HCT116 (cell line): ENCODE results near the gene LRBA. TPM values are rescaled to one million over a fixed set of nuclear protein-coding genes. Genes with fewer than 3 reads are reported as not detected.

Experiments
- ATAC-seq: fragments of 200-7000 bp; cut with Tn5 transposase; 2 replicates; pipeline ENCODE4 v1.9.1; 2020; ENCODE audit warnings: mild to moderate bottlenecking, moderate library complexity
- BruUV-seq: library from RNA; stranded (reverse); fragments of 400-500 nt; replicated peaks from 2 replicates; lab custom pipeline; 2021; lab: Mats Ljungman, UMichigan
- CTCF ChIA-PET: fragments of 300-600 bp; sonication (Branson Sonifier 250); formaldehyde crosslinking; loops from one replicate; lab custom pipeline; 2021; ENCODE audit warnings: antibody characterized with exemption; lab: Charles Lee
- POLR2A ChIA-PET: fragments of 300-600, 350-600 bp; sonication (Branson Sonifier 250); formaldehyde crosslinking; loops from one replicate; lab custom pipeline; 2021; ENCODE audit warnings: antibody characterized with exemption; lab: Charles Lee
- RAD21 ChIA-PET, 2 experiments: fragments of 300-600 bp; sonication (Branson Sonifier 250); formaldehyde crosslinking; loops; one replicate each; lab custom pipeline; 2023; ENCODE audit warnings: low total read pairs in 2 of 2; ENCODE audit not compliant: uncharacterized antibody in 2 of 2, unreplicated experiment in 2 of 2, low non-redundant PET in 1 of 2; lab: Charles Lee
- DNase-seq: peaks from one replicate; pipeline ENCODE4 v3.0.0-alpha.2; 2010; ENCODE audit warnings: low read depth, low spot score
- H2AFZ ChIP-seq: fragments of 200-600 bp; shearing (Covaris generic), sonication (generic); 2 replicates; pipeline ENCODE4 v1.6.1; 2017; ENCODE audit warnings: low read depth, mixed run types, mixed read lengths, antibody characterized with exemption, low read length; ENCODE audit not compliant: poor library complexity, severe bottlenecking
- H3K27ac ChIP-seq: 2 replicates; pipeline ENCODE4 v1.5.1; 2012; ENCODE audit warnings: low read depth, low read length
- H3K27me3 ChIP-seq: fragments of 200-600 bp; sonication (generic); 2 replicates; pipeline ENCODE4 v1.6.1; 2016; ENCODE audit warnings: mixed run types, low read length, mixed read lengths; ENCODE audit not compliant: insufficient read depth
- H3K36me3 ChIP-seq, 2 experiments: fragments of 200-500 bp in 1 of 2; fragments of 200-600 bp in 1 of 2; sonication (Bioruptor generic) in 1 of 2; sonication (generic) in 1 of 2; 2 replicates each; pipeline versions ENCODE4 v1.5.1 to v1.6.1; 2014 to 2016; ENCODE audit warnings: low read length in 2 of 2, inconsistent platforms in 1 of 2, mixed read lengths in 1 of 2, mixed run types in 1 of 2; ENCODE audit not compliant: insufficient read depth in 2 of 2, control insufficient read depth in 1 of 2
- H3K4me1 ChIP-seq, 2 experiments: fragments of 200-600 bp in 1 of 2; sonication (generic) in 1 of 2; 2 replicates each; pipeline versions ENCODE4 v1.5.1 to v1.6.1; 2012 to 2017; ENCODE audit warnings: low read length in 2 of 2, inconsistent platforms in 1 of 2, mild to moderate bottlenecking in 1 of 2, mixed read lengths in 1 of 2, mixed run types in 1 of 2, moderate library complexity in 1 of 2; ENCODE audit not compliant: insufficient read depth in 2 of 2, control insufficient read depth in 1 of 2
- H3K4me2 ChIP-seq: fragments of 200-600 bp; sonication (generic); 2 replicates; pipeline ENCODE4 v1.6.1; 2017; ENCODE audit warnings: mixed run types, low read length, mixed read lengths
- H3K4me3 ChIP-seq, 2 experiments: fragments of 200-600 bp in 1 of 2; sonication (generic) in 1 of 2; replicated peaks in 1 of 2; 2 replicates each; pipeline ENCODE4 v1.5.1; 2011 to 2016; ENCODE audit warnings: low read length in 2 of 2, control low read depth in 1 of 2, low read depth in 1 of 2, mild to moderate bottlenecking in 1 of 2, mixed read lengths in 1 of 2, mixed run types in 1 of 2
- H3K79me2 ChIP-seq: fragments of 200-600 bp; sonication (generic); 2 replicates; pipeline ENCODE4 v1.6.1; 2017; ENCODE audit warnings: mild to moderate bottlenecking, mixed run types, low read length, moderate library complexity, mixed read lengths; ENCODE audit not compliant: insufficient read depth
- H3K9ac ChIP-seq: fragments of 200-600 bp; sonication (generic); 2 replicates; pipeline ENCODE4 v1.6.1; 2016; ENCODE audit warnings: low read length, mixed read lengths
- H3K9me2 ChIP-seq: fragments of 200-600 bp; sonication (generic), shearing (Covaris generic); 2 replicates; pipeline ENCODE4 v1.6.1; 2017; ENCODE audit warnings: mixed run types, mild to moderate bottlenecking, moderate library complexity; ENCODE audit not compliant: insufficient read depth
- H3K9me3 ChIP-seq, 2 experiments: fragments of 200-500 bp in 1 of 2; fragments of 200-600 bp in 1 of 2; sonication (Bioruptor generic) in 1 of 2; sonication (generic) in 1 of 2; 2 replicates each; pipeline ENCODE4 v1.6.1; 2014 to 2017; ENCODE audit warnings: low read length in 2 of 2, mixed read lengths in 2 of 2, inconsistent platforms in 1 of 2, low read depth in 1 of 2, mild to moderate bottlenecking in 1 of 2, mixed run types in 1 of 2, moderate library complexity in 1 of 2; ENCODE audit not compliant: control insufficient read depth in 1 of 2, insufficient read depth in 1 of 2
- H4K20me1 ChIP-seq: fragments of 200-600 bp; sonication (generic), shearing (Covaris generic); 2 replicates; pipeline ENCODE4 v1.6.1; 2017; ENCODE audit warnings: mixed run types, mild to moderate bottlenecking, moderate library complexity; ENCODE audit not compliant: insufficient read depth
- CBX3 ChIP-seq: IDR thresholded peaks from 2 replicates; pipeline ENCODE4 v1.6.1; 2012; ENCODE audit warnings: low read depth
- EGR1 ChIP-seq: IDR thresholded peaks from 2 replicates; pipeline ENCODE4 v1.6.1; 2012; ENCODE audit warnings: low read depth
- ELF1 ChIP-seq: IDR thresholded peaks from 2 replicates; pipeline ENCODE4 v1.6.1; 2012; ENCODE audit warnings: low read depth, borderline replicate concordance
- EZH2 ChIP-seq: fragments of 200-600 bp; sonication (generic); IDR thresholded peaks from 2 replicates; pipeline ENCODE4 v1.6.1; 2017; ENCODE audit warnings: antibody characterized with exemption, mixed run types
- FOSL1 ChIP-seq: IDR thresholded peaks from 2 replicates; pipeline ENCODE4 v1.6.1; 2012; ENCODE audit warnings: low read depth
- POLR2A ChIP-seq: IDR thresholded peaks from 2 replicates; pipeline ENCODE4 v1.7.0; 2011; ENCODE audit warnings: borderline replicate concordance; ENCODE audit not compliant: insufficient read depth, insufficient read length; ENCODE audit errors: extremely low read depth
- RAD21 ChIP-seq: IDR thresholded peaks from 2 replicates; pipeline ENCODE4 v1.6.1; 2012; ENCODE audit warnings: low read depth, mild to moderate bottlenecking
- SIN3A ChIP-seq: IDR thresholded peaks from 2 replicates; pipeline ENCODE4 v1.6.1; 2012; ENCODE audit warnings: low read depth
- SRF ChIP-seq: IDR thresholded peaks from 2 replicates; pipeline ENCODE4 v1.6.1; 2012; ENCODE audit warnings: low read depth
- TCF7L2 ChIP-seq: IDR thresholded peaks from 2 replicates; pipeline ENCODE4 v1.7.0; 2011; ENCODE audit warnings: borderline replicate concordance, inconsistent platforms; ENCODE audit not compliant: insufficient read depth, insufficient read length; ENCODE audit errors: extremely low read depth
- ZFX ChIP-seq: fragments of 450-650 bp; IDR thresholded peaks from 2 replicates; pipeline ENCODE4 v1.6.1; 2017
- ZNF274 ChIP-seq: fragments of 200-500 bp; sonication (Bioruptor generic); IDR thresholded peaks from 2 replicates; pipeline ENCODE4 v1.6.1; 2014; ENCODE audit warnings: mild to moderate bottlenecking, low read depth, low read length, inconsistent platforms
- intact Hi-C: fragments of 100-400 bp; cut with micrococcal nuclease; formaldehyde crosslinking; loops from 2 replicates; pipeline ENCODE4 v1.10.0; 2022
- total RNA-seq: library from RNA; stranded (reverse); gene quantifications from one replicate; pipeline ENCODE4 v1.2.1, GENCODE V29; 2021; ENCODE audit not compliant: unreplicated experiment
- TF ChIP-seq, protein P1 (sequence below), 3 experiments: fragments of 200-600 bp in 1 of 3; sonication (generic) in 1 of 3; IDR thresholded peaks in 2 of 3; conservative IDR thresholded peaks in 1 of 3; 2 replicates each; pipeline ENCODE4 v1.5.1; 2012 to 2017; ENCODE audit warnings: low read depth in 2 of 3, low read length in 2 of 3, antibody characterized with exemption in 1 of 3, borderline replicate concordance in 1 of 3, control low read depth in 1 of 3, mild to moderate bottlenecking in 1 of 3, mixed read lengths in 1 of 3, mixed run types in 1 of 3, moderate library complexity in 1 of 3; ENCODE audit not compliant: insufficient read depth in 1 of 3
- TF ChIP-seq, protein P2 (sequence below): IDR thresholded peaks from 2 replicates; pipeline ENCODE4 v1.6.1; 2012
- TF ChIP-seq, protein P3 (sequence below): IDR thresholded peaks from 2 replicates; pipeline ENCODE4 v1.6.1; 2012; ENCODE audit warnings: low read depth

LRBA gene
- total RNA-seq, 1 experiment from 2014 or later, result 79.8 TPM

DNA sequence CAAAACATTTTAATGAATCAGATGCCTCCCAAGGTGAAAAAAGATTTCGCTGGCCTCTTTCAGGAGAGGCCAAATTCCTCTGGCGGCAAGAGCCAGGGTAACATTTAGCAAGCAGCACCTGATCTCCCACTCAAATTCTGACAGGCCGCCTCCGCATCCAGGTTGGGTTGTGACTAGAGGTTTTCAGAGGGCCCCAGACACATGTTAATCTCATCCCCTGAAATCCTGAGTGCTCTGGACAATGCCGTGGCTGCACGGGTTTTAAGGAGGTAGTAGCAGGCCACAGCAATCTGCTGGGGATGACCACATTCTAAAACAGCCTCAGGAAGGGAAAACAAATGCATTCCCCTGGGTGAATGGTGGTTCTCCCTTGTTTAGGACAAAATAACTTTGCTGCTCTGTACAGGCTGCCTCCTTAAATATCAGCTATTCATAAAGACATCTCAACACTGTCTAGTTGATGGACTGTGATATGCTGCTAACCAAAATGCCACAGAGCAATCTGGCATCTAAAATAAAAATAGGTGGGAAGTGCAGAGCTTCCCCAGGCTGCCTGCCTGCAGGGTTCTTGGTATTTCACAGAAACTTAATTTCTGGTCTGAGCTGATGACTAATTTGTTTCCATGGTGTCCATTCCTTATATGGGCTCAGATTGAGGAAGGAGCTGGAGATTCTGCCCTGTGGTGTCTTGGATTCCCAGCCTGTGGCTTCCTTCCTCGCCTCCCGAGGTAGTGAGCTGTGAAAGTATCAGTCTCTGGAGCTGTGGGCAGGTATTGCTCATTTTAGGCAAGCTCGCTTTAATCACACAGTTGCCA, 734.8 kb downstream of the LRBA start:
- Histone ChIP-seq H3K4me1 (peaks cover 2 to 12% of the 10 kb centered on the region in 2 experiments; a peak in 2 of 4 replicates), H3K4me2 (0 out of 2 replicates have a peak overlapping the region, but pooled peaks have one; percentile 3), H3K9me3 (no peaks in the 10 kb centered on the region), H3K36me3 (no peaks in the 10 kb centered on the region), H3K4me3 (no peak overlapping the region), H3K27ac (no peak overlapping the region), H3K27me3 (no peaks in the 10 kb centered on the region), H3K9ac (no peak overlapping the region), H3K9me2 (no peaks in the 10 kb centered on the region), H4K20me1 (no peaks in the 10 kb centered on the region), H3K79me2 (no peaks in the 10 kb centered on the region), H2AFZ (no peak overlapping the region)
- no TSS peak for BruUV-seq
- CTCF ChIA-PET, result interaction anchor here (1.0 kb wide), 1 partner anchor 37 kb away, joined by 3 read pairs; no protein-coding TSS in a partner anchor
- TF ChIP-seq, protein P1, sequence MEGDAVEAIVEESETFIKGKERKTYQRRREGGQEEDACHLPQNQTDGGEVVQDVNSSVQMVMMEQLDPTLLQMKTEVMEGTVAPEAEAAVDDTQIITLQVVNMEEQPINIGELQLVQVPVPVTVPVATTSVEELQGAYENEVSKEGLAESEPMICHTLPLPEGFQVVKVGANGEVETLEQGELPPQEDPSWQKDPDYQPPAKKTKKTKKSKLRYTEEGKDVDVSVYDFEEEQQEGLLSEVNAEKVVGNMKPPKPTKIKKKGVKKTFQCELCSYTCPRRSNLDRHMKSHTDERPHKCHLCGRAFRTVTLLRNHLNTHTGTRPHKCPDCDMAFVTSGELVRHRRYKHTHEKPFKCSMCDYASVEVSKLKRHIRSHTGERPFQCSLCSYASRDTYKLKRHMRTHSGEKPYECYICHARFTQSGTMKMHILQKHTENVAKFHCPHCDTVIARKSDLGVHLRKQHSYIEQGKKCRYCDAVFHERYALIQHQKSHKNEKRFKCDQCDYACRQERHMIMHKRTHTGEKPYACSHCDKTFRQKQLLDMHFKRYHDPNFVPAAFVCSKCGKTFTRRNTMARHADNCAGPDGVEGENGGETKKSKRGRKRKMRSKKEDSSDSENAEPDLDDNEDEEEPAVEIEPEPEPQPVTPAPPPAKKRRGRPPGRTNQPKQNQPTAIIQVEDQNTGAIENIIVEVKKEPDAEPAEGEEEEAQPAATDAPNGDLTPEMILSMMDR (IDR thresholded peaks at IDR 0.05 in 2 of 3, conservative IDR thresholded peaks at IDR 0.05 in 1 of 3; ENCODE audit: borderline replicate concordance in 1 of 3, insufficient read depth in 1 of 3, low read depth in 2 of 3, low read length in 2 of 3), result no peak
- TF ChIP-seq ELF1, result no peak
- TF ChIP-seq SIN3A, result no peak
- no peak for TF ChIP-seq ZFX
- TF ChIP-seq TCF7L2, result no peak
- TF ChIP-seq FOSL1, result no peak
- TF ChIP-seq POLR2A, result no peak
- TF ChIP-seq SRF, result peak; percentile 92
- intact Hi-C loops, result no loop called here
- DNase-seq, result no peak
- POLR2A ChIA-PET, result no interaction called here
- ATAC-seq, result no peak
- RAD21 ChIA-PET, result no interaction called here

DNA sequence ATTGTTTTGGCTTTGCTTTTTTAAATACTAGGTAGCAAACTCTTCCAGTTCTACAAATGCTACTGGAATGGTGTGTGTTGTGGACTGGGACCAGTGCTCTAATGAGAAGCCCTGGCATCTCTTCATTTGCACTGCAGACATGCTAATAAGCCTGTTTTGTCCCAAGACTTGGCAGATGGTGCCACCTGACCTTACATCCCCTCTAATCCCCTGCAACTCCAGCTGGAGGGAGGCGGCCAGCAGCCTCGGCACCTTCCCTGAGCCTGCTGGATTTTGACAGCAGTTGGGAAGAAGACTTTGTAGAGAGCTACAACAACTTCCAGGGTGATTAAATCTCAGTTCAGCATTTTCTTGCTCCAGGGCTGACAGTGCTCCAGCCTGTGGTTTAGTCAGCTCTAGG, 736.9 kb downstream of the LRBA start:
- Histone ChIP-seq H3K79me2 (no peaks in the 10 kb centered on the region), H3K4me3 (no peak overlapping the region), H3K4me1 (peaks cover 2 to 12% of the 10 kb centered on the region in 2 experiments; a peak in 2 of 4 replicates), H2AFZ (no peak overlapping the region), H3K9me2 (no peaks in the 10 kb centered on the region), H3K36me3 (no peaks in the 10 kb centered on the region), H3K4me2 (no peak overlapping the region), H4K20me1 (no peaks in the 10 kb centered on the region), H3K9me3 (no peaks in the 10 kb centered on the region), H3K27me3 (no peaks in the 10 kb centered on the region), H3K27ac (no peak overlapping the region), H3K9ac (no peak overlapping the region)
- RAD21 ChIA-PET, result no interaction called here
- ATAC-seq (no peak), DNase-seq (no peak)
- no TSS peak for BruUV-seq
- CTCF ChIA-PET, result no interaction called here
- intact Hi-C loops, result no loop called here
- POLR2A ChIA-PET, result no interaction called here
- no peak for TF ChIP-seq EGR1
- TF ChIP-seq RAD21, result no peak
- TF ChIP-seq EZH2, result no peak
- TF ChIP-seq ELF1, result no peak
- TF ChIP-seq, protein P2, sequence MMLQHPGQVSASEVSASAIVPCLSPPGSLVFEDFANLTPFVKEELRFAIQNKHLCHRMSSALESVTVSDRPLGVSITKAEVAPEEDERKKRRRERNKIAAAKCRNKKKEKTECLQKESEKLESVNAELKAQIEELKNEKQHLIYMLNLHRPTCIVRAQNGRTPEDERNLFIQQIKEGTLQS, result no peak
- no peak for TF ChIP-seq SRF
- no peak for TF ChIP-seq ZFX
- TF ChIP-seq CBX3, result no peak
- TF ChIP-seq ZNF274, result no peak
- no peak for TF ChIP-seq SIN3A
- TF ChIP-seq, protein P3, sequence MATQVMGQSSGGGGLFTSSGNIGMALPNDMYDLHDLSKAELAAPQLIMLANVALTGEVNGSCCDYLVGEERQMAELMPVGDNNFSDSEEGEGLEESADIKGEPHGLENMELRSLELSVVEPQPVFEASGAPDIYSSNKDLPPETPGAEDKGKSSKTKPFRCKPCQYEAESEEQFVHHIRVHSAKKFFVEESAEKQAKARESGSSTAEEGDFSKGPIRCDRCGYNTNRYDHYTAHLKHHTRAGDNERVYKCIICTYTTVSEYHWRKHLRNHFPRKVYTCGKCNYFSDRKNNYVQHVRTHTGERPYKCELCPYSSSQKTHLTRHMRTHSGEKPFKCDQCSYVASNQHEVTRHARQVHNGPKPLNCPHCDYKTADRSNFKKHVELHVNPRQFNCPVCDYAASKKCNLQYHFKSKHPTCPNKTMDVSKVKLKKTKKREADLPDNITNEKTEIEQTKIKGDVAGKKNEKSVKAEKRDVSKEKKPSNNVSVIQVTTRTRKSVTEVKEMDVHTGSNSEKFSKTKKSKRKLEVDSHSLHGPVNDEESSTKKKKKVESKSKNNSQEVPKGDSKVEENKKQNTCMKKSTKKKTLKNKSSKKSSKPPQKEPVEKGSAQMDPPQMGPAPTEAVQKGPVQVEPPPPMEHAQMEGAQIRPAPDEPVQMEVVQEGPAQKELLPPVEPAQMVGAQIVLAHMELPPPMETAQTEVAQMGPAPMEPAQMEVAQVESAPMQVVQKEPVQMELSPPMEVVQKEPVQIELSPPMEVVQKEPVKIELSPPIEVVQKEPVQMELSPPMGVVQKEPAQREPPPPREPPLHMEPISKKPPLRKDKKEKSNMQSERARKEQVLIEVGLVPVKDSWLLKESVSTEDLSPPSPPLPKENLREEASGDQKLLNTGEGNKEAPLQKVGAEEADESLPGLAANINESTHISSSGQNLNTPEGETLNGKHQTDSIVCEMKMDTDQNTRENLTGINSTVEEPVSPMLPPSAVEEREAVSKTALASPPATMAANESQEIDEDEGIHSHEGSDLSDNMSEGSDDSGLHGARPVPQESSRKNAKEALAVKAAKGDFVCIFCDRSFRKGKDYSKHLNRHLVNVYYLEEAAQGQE, result no peak
